GM12878 (cell line): ENCODE measurements around the gene ABI3. TPM values are rescaled to one million over a fixed set of nuclear protein-coding genes. Genes with fewer than 3 reads are reported as not detected.

Experiments used
- ATAC-seq: fragments of 200-7000 bp; cut with Tn5 transposase; 3 replicates; pipeline ENCODE4 v1.9.1; 2020; ENCODE audit warnings: mild to moderate bottlenecking, moderate library complexity
- BruUV-seq: library from RNA; stranded (reverse); fragments of 400-500 nt; replicated peaks from 2 replicates; lab custom pipeline; 2021; lab: Mats Ljungman, UMichigan
- CTCF ChIA-PET: fragments of 300-600 bp; sonication (Branson Sonifier 250); formaldehyde crosslinking; extraction: SDS; loops from one replicate; lab custom pipeline; 2021; ENCODE audit warnings: inconsistent platforms; lab: Yijun Ruan, JAX
- POLR2A ChIA-PET: fragments of 350-600 bp; formaldehyde crosslinking; extraction: SDS; loops from one replicate; lab custom pipeline; 2021; ENCODE audit warnings: inconsistent platforms; lab: Charles Lee
- RAD21 ChIA-PET: fragments of 300-600 bp; sonication (Branson Sonifier 250); formaldehyde crosslinking; loops from one replicate; lab custom pipeline; 2023; ENCODE audit warnings: antibody characterized with exemption; ENCODE audit not compliant: unreplicated experiment; lab: Charles Lee
- SMC1A ChIA-PET: fragments of 300-600 bp; sonication (Branson Sonifier 250); formaldehyde crosslinking; loops from one replicate; lab custom pipeline; 2023; ENCODE audit not compliant: unreplicated experiment, uncharacterized antibody; lab: Charles Lee
- DNase-seq: peaks from one replicate; pipeline ENCODE4 v3.0.0-alpha.2; 2011; ENCODE audit warnings: low read depth, low spot score
- FAIRE-seq: peaks from 3 replicates; lab custom pipeline; 2011; peaks lifted over from hg19 to GRCh38; lab: Jason Lieb, UNC
- H2AFZ ChIP-seq: 2 replicates; pipeline ENCODE4 v1.6.0; 2011; ENCODE audit warnings: low read depth, low read length, control low read depth; ENCODE audit not compliant: control insufficient read depth
- H3K27ac ChIP-seq: 2 replicates; pipeline ENCODE4 v1.5.1; 2011; ENCODE audit warnings: control low read depth; ENCODE audit not compliant: control insufficient read depth, insufficient read depth
- H3K27me3 ChIP-seq, 2 experiments: replicated peaks in 1 of 2; 2 replicates each; pipeline versions ENCODE4 v1.6.0 to v1.6.1; 2011; ENCODE audit warnings: low read length in 1 of 2; ENCODE audit not compliant: control insufficient read depth in 2 of 2, insufficient read depth in 2 of 2
- H3K36me3 ChIP-seq, 2 experiments: 2 replicates each; pipeline ENCODE4 v1.5.1; 2011; ENCODE audit warnings: low read length in 1 of 2; ENCODE audit not compliant: control insufficient read depth in 2 of 2, insufficient read depth in 2 of 2
- H3K4me1 ChIP-seq: 2 replicates; pipeline ENCODE4 v1.6.1; 2011; ENCODE audit warnings: mild to moderate bottlenecking, low read length, moderate library complexity, mixed read lengths; ENCODE audit not compliant: control insufficient read depth, insufficient read depth
- H3K4me2 ChIP-seq: 2 replicates; pipeline ENCODE4 v1.6.0; 2011; ENCODE audit warnings: control low read depth; ENCODE audit not compliant: control insufficient read depth, insufficient read depth
- H3K4me3 ChIP-seq: fragments of 200-600 bp; sonication (generic); 2 replicates; pipeline ENCODE4 v1.5.1; 2016
- H3K79me2 ChIP-seq: 2 replicates; pipeline ENCODE4 v1.6.0; 2011; ENCODE audit warnings: low read length; ENCODE audit not compliant: control insufficient read depth, insufficient read depth
- H3K9ac ChIP-seq: 2 replicates; pipeline ENCODE4 v1.8.0; 2011; ENCODE audit warnings: low read length, control low read depth, mixed read lengths; ENCODE audit not compliant: control insufficient read depth, insufficient read depth
- H3K9me3 ChIP-seq: replicated peaks from 3 replicates; pipeline ENCODE4 v1.5.1; 2011; ENCODE audit warnings: mild to moderate bottlenecking, low read length; ENCODE audit not compliant: control insufficient read depth, insufficient read depth
- H4K20me1 ChIP-seq: 2 replicates; pipeline ENCODE4 v1.6.0; 2011; ENCODE audit not compliant: control insufficient read depth, insufficient read depth
- CHD4 ChIP-seq: fragments of 200-600 bp; sonication (generic); IDR thresholded peaks from 2 replicates; pipeline ENCODE4 v1.6.1; 2016; ENCODE audit warnings: mild to moderate bottlenecking
- JUNB ChIP-seq: IDR thresholded peaks from 2 replicates; pipeline ENCODE4 v1.6.1; 2016; ENCODE audit warnings: antibody characterized with exemption, mild to moderate bottlenecking
- MXI1 ChIP-seq: fragments of 150-350 bp; IDR thresholded peaks from 2 replicates; pipeline ENCODE4 v1.6.1; 2011; ENCODE audit warnings: low read depth, mild to moderate bottlenecking, inconsistent platforms, low read length, improper control_type of control experiment
- NFYA ChIP-seq: IDR thresholded peaks from 2 replicates; pipeline ENCODE4 v1.6.1; 2011; ENCODE audit warnings: low read depth, mild to moderate bottlenecking, low read length, improper control_type of control experiment, borderline replicate concordance
- NR2C2 ChIP-seq: IDR thresholded peaks from 2 replicates; pipeline ENCODE4 v1.6.1; 2011; ENCODE audit warnings: borderline replicate concordance, low read depth; ENCODE audit not compliant: control insufficient read depth, insufficient read length
- PML ChIP-seq: IDR thresholded peaks from 2 replicates; pipeline ENCODE4 v1.6.1; 2012; ENCODE audit warnings: low read length, inconsistent platforms
- POU2F2 ChIP-seq: IDR thresholded peaks from 3 replicates; pipeline ENCODE4 v1.6.1; 2011; ENCODE audit warnings: low read depth, mild to moderate bottlenecking, low read length, borderline replicate concordance
- RFX5 ChIP-seq: IDR thresholded peaks from 2 replicates; pipeline ENCODE4 v1.6.1; 2011; ENCODE audit warnings: low read depth, low read length, improper control_type of control experiment
- TARDBP ChIP-seq: IDR thresholded peaks from 2 replicates; pipeline ENCODE4 v1.6.1; 2016; ENCODE audit warnings: borderline replicate concordance
- WRNIP1 ChIP-seq: IDR thresholded peaks from 2 replicates; pipeline ENCODE4 v1.6.1; 2011; ENCODE audit warnings: low read depth, low read length, improper control_type of control experiment, borderline replicate concordance
- YY1 ChIP-seq: IDR thresholded peaks from 2 replicates; pipeline ENCODE4 v1.6.1; 2011; ENCODE audit warnings: low read depth, mild to moderate bottlenecking, low read length
- ZNF217 ChIP-seq: fragments of 450-650 bp; IDR thresholded peaks from 2 replicates; pipeline ENCODE4 v1.6.1; 2017; ENCODE audit warnings: antibody characterized with exemption, mild to moderate bottlenecking
- ZNF24 ChIP-seq: fragments of 450-650 bp; IDR thresholded peaks from 2 replicates; pipeline ENCODE4 v1.6.1; 2017; ENCODE audit warnings: antibody characterized with exemption, mild to moderate bottlenecking
- ZNF384 ChIP-seq: IDR thresholded peaks from 2 replicates; pipeline ENCODE4 v1.6.1; 2012; ENCODE audit warnings: low read depth, mild to moderate bottlenecking, low read length, improper control_type of control experiment, borderline replicate concordance
- WGBS: methylation state at CpG from one replicate; pipeline ENCODE4 v1.1.6; 2016; ENCODE audit warnings: low lambda C conversion rate; ENCODE audit not compliant: insufficient replicate concordance, insufficient coverage; ENCODE audit errors: missing lambda C conversion rate; 5-methylcytosine and 5-hydroxymethylcytosine counted together
- in situ Hi-C: fragments of 300-500 bp; cut with MboI; formaldehyde crosslinking; loops from 9 replicates; pipeline ENCODE4 v1.14.3; 2018; ENCODE audit warnings: mixed read lengths
- intact Hi-C: fragments of 100-400 bp; cut with micrococcal nuclease; formaldehyde crosslinking; loops from one replicate; pipeline ENCODE4 v1.14.2; 2022; ENCODE audit not compliant: unreplicated experiment
- polyA plus RNA-seq, 11 experiments: library from polyadenylated mRNA; depleted of rRNA in 4 of 11; unstranded in 6 of 11; stranded (reverse) in 5 of 11; fragments of >200 nt; fragmentation: Nextera tagmentation in 4 of 11; fragmentation: Illumina TruSeq in 1 of 11; extraction: Ambion mirVana in 4 of 11; extraction: Trizol in 1 of 11; gene quantifications; 1 replicate in 1 of 11; 2 replicates in 10 of 11; pipeline versions ENCODE4 v1.2.1 to v1.2.3, GENCODE V29; 2011 to 2016; ENCODE audit warnings: inconsistent platforms in 2 of 11, missing spikeins in 2 of 11, low read depth in 1 of 11
- total RNA-seq, 4 experiments: library from RNA; depleted of rRNA in 3 of 4; stranded (reverse); fragments of >200 nt in 3 of 4; fragmentation: Illumina TruSeq in 1 of 4; extraction: Trizol in 1 of 4; gene quantifications; 2 replicates each; pipeline versions ENCODE4 v1.2.1 to v1.2.3, GENCODE V29; 2013 to 2021
- TF ChIP-seq, protein P1 (sequence below): IDR thresholded peaks from 2 replicates; pipeline ENCODE4 v1.6.1; 2011; ENCODE audit warnings: low read depth, mild to moderate bottlenecking, low read length, moderate library complexity, borderline replicate concordance; ENCODE audit errors: extremely low read depth
- TF ChIP-seq, protein P2 (sequence below): fragments of 450-650 bp; formaldehyde crosslinking; IDR thresholded peaks from 2 replicates; pipeline ENCODE4 v1.4.0; 2020; ENCODE audit warnings: mild to moderate bottlenecking, moderate library complexity
- TF ChIP-seq, protein P3 (sequence below): fragments of 450-650 bp; IDR thresholded peaks from 2 replicates; pipeline ENCODE4 v1.6.1; 2018; ENCODE audit warnings: borderline replicate concordance, mild to moderate bottlenecking; ENCODE audit not compliant: partially characterized antibody
- TF ChIP-seq, protein P4 (sequence below): fragments of 450-650 bp; IDR thresholded peaks from 2 replicates; pipeline ENCODE4 v1.6.1; 2017; ENCODE audit warnings: low read depth, mild to moderate bottlenecking, moderate library complexity

Gene ABI3
- total and polyA plus RNA-seq, 10 of the 15 experiments (the other 5 are each of a cell fraction or from before 2014, with no cell fraction given): 13.4 to 109 (median 51.1) TPM

DNA sequence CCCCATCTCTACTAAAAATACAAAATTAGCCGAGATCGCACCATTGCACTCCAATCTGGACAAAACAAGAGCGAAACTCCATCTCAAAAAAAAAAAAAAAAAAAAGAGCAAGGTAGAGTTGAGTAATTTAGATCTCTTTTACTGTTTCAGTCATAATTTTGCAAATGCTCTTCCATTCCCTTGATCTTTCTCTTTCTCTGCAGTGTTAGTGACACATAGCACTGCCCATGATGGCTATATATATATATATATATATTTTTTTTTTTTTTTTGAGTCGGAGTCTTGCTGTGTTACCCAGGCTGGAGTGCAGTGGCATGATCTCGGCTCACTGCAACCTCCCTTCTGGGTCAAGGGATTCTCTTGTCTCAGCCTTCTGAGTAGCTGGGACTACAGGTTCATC lies 32.3 kb downstream of the ABI3 start:
- Histone ChIP-seq H4K20me1 (no peaks in the 10 kb centered on the region), H3K9ac (no peak overlapping the region), H3K79me2 (no peaks in the 10 kb centered on the region), H3K4me3 (no peak overlapping the region), H2AFZ (no peak overlapping the region), H3K36me3 (no peaks in the 10 kb centered on the region), H3K27me3 (peaks cover 0 to 2% of the 10 kb centered on the region in 2 experiments; a peak in 1 of 4 replicates), H3K27ac (no peak overlapping the region), H3K4me1 (no peaks in the 10 kb centered on the region), H3K4me2 (no peak overlapping the region), H3K9me3 (no peaks in the 10 kb centered on the region)
- DNase-seq (no peak), ATAC-seq (no peak), FAIRE-seq (no peak)
- intact Hi-C loops: no loop called here
- POLR2A ChIA-PET: interaction anchor here (0.6 kb wide), 1 partner anchor 16 kb away, joined by 3 read pairs; no protein-coding TSS in a partner anchor
- in situ Hi-C loops: no loop called here
- CTCF ChIA-PET: interaction anchor here (0.6 to 2.5 kb wide), 2 partner anchors 15 to 49 kb away, joined by 3 to 7 read pairs; no protein-coding TSS in a partner anchor
- SMC1A ChIA-PET: no interaction called here
- 26% methylated on average over 2 of the region's 5 CpGs for WGBS
- no TSS peak for BruUV-seq
- RAD21 ChIA-PET: no interaction called here
- no peak for TF ChIP-seq YY1
- TF ChIP-seq, protein P1, sequence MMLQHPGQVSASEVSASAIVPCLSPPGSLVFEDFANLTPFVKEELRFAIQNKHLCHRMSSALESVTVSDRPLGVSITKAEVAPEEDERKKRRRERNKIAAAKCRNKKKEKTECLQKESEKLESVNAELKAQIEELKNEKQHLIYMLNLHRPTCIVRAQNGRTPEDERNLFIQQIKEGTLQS: no peak
- no peak for TF ChIP-seq ZNF384
- no peak for TF ChIP-seq PML
- TF ChIP-seq, protein P2, sequence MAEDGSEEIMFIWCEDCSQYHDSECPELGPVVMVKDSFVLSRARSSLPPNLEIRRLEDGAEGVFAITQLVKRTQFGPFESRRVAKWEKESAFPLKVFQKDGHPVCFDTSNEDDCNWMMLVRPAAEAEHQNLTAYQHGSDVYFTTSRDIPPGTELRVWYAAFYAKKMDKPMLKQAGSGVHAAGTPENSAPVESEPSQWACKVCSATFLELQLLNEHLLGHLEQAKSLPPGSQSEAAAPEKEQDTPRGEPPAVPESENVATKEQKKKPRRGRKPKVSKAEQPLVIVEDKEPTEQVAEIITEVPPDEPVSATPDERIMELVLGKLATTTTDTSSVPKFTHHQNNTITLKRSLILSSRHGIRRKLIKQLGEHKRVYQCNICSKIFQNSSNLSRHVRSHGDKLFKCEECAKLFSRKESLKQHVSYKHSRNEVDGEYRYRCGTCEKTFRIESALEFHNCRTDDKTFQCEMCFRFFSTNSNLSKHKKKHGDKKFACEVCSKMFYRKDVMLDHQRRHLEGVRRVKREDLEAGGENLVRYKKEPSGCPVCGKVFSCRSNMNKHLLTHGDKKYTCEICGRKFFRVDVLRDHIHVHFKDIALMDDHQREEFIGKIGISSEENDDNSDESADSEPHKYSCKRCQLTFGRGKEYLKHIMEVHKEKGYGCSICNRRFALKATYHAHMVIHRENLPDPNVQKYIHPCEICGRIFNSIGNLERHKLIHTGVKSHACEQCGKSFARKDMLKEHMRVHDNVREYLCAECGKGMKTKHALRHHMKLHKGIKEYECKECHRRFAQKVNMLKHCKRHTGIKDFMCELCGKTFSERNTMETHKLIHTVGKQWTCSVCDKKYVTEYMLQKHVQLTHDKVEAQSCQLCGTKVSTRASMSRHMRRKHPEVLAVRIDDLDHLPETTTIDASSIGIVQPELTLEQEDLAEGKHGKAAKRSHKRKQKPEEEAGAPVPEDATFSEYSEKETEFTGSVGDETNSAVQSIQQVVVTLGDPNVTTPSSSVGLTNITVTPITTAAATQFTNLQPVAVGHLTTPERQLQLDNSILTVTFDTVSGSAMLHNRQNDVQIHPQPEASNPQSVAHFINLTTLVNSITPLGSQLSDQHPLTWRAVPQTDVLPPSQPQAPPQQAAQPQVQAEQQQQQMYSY (CRISPR knock-in tag): no peak
- no peak for TF ChIP-seq NFYA
- TF ChIP-seq, protein P3, sequence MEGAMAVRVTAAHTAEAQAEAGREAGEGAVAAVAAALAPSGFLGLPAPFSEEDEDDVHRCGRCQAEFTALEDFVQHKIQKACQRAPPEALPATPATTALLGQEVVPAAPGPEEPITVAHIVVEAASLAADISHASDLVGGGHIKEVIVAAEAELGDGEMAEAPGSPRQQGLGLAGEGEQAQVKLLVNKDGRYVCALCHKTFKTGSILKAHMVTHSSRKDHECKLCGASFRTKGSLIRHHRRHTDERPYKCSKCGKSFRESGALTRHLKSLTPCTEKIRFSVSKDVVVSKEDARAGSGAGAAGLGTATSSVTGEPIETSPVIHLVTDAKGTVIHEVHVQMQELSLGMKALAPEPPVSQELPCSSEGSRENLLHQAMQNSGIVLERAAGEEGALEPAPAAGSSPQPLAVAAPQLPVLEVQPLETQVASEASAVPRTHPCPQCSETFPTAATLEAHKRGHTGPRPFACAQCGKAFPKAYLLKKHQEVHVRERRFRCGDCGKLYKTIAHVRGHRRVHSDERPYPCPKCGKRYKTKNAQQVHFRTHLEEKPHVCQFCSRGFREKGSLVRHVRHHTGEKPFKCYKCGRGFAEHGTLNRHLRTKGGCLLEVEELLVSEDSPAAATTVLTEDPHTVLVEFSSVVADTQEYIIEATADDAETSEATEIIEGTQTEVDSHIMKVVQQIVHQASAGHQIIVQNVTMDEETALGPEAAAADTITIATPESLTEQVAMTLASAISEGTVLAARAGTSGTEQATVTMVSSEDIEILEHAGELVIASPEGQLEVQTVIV: no peak
- TF ChIP-seq TARDBP: no peak
- no peak for TF ChIP-seq CHD4
- TF ChIP-seq WRNIP1: no peak
- no peak for TF ChIP-seq MXI1
- TF ChIP-seq ZNF24: no peak
- no peak for TF ChIP-seq RFX5
- no peak for TF ChIP-seq ZNF217
- no peak for TF ChIP-seq JUNB
- TF ChIP-seq, protein P4, sequence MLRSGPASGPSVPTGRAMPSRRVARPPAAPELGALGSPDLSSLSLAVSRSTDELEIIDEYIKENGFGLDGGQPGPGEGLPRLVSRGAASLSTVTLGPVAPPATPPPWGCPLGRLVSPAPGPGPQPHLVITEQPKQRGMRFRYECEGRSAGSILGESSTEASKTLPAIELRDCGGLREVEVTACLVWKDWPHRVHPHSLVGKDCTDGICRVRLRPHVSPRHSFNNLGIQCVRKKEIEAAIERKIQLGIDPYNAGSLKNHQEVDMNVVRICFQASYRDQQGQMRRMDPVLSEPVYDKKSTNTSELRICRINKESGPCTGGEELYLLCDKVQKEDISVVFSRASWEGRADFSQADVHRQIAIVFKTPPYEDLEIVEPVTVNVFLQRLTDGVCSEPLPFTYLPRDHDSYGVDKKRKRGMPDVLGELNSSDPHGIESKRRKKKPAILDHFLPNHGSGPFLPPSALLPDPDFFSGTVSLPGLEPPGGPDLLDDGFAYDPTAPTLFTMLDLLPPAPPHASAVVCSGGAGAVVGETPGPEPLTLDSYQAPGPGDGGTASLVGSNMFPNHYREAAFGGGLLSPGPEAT: no peak
- no peak for TF ChIP-seq POU2F2
- no peak for TF ChIP-seq NR2C2
